Mammary epithelial cell (primary cell): Measurements from ENCODE around the gene SAMD1.

ENCODE experiments used
- CTCF ChIP-seq, 2 donors: IDR thresholded peaks in 1 of 2; conservative IDR thresholded peaks in 1 of 2; 2 replicates each; pipeline ENCODE4 v1.5.1; 2011 to 2012; ENCODE audit warnings: inconsistent platforms in 2 of 2, low read length in 2 of 2, mild to moderate bottlenecking in 2 of 2, control low read depth in 1 of 2, low read depth in 1 of 2; ENCODE audit not compliant: insufficient read depth in 1 of 2; ENCODE audit errors: extremely low read depth in 1 of 2
- EZH2 ChIP-seq: IDR thresholded peaks from 2 replicates; pipeline ENCODE4 v1.6.1; 2012; ENCODE audit warnings: low read length, inconsistent platforms, borderline replicate concordance

DNA sequence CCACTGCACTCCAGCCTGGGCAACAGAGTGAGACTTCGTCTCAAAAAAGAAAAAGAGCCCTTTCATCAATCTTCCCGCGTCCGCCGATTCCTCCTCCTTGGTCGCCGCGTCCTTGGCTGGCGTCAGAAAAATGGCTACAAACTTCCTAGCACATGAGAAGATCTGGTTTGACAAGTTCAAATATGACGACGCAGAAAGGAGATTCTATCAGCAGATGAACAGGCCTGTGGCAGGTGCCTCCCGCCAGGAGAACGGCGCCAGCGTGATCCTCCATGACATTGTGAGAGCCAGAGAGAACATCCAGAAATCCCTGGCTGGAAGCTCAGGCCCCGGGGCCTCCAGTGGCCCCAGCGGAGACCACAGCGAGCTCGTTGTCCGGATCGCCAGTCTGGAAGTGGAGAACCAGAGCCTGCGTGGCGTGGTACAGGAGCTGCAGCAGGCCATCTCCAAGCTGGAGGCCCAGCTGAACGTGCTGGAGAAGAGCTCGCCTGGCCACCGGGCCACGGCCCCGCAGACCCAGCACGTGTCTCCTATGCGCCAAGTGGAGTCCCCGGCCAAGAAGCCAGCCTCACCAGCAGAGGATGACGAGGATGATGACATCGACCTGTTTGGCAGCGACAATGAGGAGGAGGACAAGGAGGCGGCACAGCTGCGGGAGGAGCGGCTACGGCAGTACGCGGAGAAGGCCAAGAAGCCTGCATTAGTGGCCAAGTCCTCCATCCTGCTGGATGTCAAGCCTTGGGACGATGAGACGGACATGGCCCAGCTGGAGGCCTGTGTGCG is 20.1 kb downstream of the SAMD1 start:
- no peak for TF ChIP-seq EZH2
- TF ChIP-seq CTCF (conservative IDR thresholded peaks at IDR 0.05 in 1 of 2, IDR thresholded peaks at IDR 0.05 in 1 of 2; ENCODE audit: extremely low read depth in 1 of 2, insufficient read depth in 1 of 2, low read depth in 1 of 2, low read length in 2 of 2), result no peak
